Upper lobe of left lung (tissue), 4 donors: ENCODE measurements around the gene CCDC120.

ENCODE experiments used
- CTCF ChIP-seq, 6 experiments: fragments of 450-650 bp in 4 of 6; fragments of 200-600 bp in 2 of 6; sonication (generic) in 2 of 6; IDR thresholded peaks; one replicate each; pipeline ENCODE4 v1.5.1; 2016 to 2019; ENCODE audit warnings: antibody characterized with exemption in 6 of 6
- POLR2A ChIP-seq, 4 donors: fragments of 450-650 bp; IDR thresholded peaks; one replicate each; pipeline ENCODE4 v1.5.1; 2016 to 2017; ENCODE audit warnings: antibody characterized with exemption in 4 of 4, mild to moderate bottlenecking in 2 of 4
- POLR2AphosphoS5 ChIP-seq, 2 donors: sonication (generic); formaldehyde crosslinking; IDR thresholded peaks; one replicate each; pipeline ENCODE4 v1.5.1; 2017; ENCODE audit warnings: antibody characterized with exemption in 2 of 2

- TF ChIP-seq CTCF (IDR thresholded peaks at IDR 0.05) (no peak), POLR2AphosphoS5 (IDR thresholded peaks at IDR 0.05) (no peak), POLR2A (IDR thresholded peaks at IDR 0.05) (no peak)
Observed at GRCh38 chrX:49069038-49069437, 10.2 kb downstream of the CCDC120 start.
